GM15510 (cell line): ENCODE results near the gene KITLG.

Experiments used
- POLR2A ChIP-seq: IDR thresholded peaks from 3 replicates; pipeline ENCODE4 v1.6.1; 2011; ENCODE audit warnings: borderline replicate concordance; ENCODE audit not compliant: insufficient read length; ENCODE audit errors: extremely low read depth

The KITLG gene

GRCh38 chr12:88444481-88444880 lies 135.8 kb downstream of the KITLG start:
- no peak for TF ChIP-seq POLR2A
